A673 (cell line): ENCODE data around the gene RGS13. TPM values are rescaled to one million over a fixed set of nuclear protein-coding genes. Genes with fewer than 3 reads are reported as not detected.

Experiments
- BruUV-seq: library from RNA; stranded (reverse); fragments of 400-500 nt; replicated peaks from 2 replicates; lab custom pipeline; 2021; lab: Mats Ljungman, UMichigan
- CTCF ChIA-PET: fragments of 300-600 bp; sonication (Branson Sonifier 250); formaldehyde crosslinking; loops from one replicate; lab custom pipeline; 2022; ENCODE audit warnings: antibody characterized with exemption; lab: Charles Lee
- POLR2A ChIA-PET: fragments of 300-600 bp; sonication (Branson Sonifier 250); formaldehyde crosslinking; loops from one replicate; lab custom pipeline; 2022; ENCODE audit warnings: antibody characterized with exemption; ENCODE audit not compliant: low non-redundant PET; lab: Charles Lee
- DNase-seq: peaks from one replicate; pipeline ENCODE4 v3.0.0-alpha.2; 2015; ENCODE audit warnings: low spot score
- H3K27ac ChIP-seq: fragments of 200-600 bp; sonication (generic); 2 replicates; pipeline ENCODE4 v1.5.1; 2016; ENCODE audit warnings: mixed run types, low read depth, mild to moderate bottlenecking, mixed read lengths, antibody characterized with exemption, low read length; ENCODE audit not compliant: poor library complexity, severe bottlenecking
- H3K27me3 ChIP-seq: fragments of 200-600 bp; sonication (generic); replicated peaks from 2 replicates; pipeline ENCODE4 v1.6.1; 2017; ENCODE audit warnings: mixed run types, low read depth, mild to moderate bottlenecking, mixed read lengths, antibody characterized with exemption, low read length; ENCODE audit not compliant: insufficient read depth, poor library complexity
- H3K36me3 ChIP-seq: fragments of 200-600 bp; sonication (generic); 2 replicates; pipeline ENCODE4 v1.6.1; 2016; ENCODE audit warnings: mixed run types, mild to moderate bottlenecking, mixed read lengths, antibody characterized with exemption, low read length; ENCODE audit not compliant: insufficient read depth, poor library complexity, severe bottlenecking
- H3K4me1 ChIP-seq: fragments of 200-600 bp; sonication (generic); 2 replicates; pipeline ENCODE4 v1.6.1; 2017; ENCODE audit warnings: mixed run types, mild to moderate bottlenecking, mixed read lengths, antibody characterized with exemption, low read length; ENCODE audit not compliant: insufficient read depth, poor library complexity, severe bottlenecking
- H3K4me3 ChIP-seq: fragments of 200-600 bp; sonication (generic); 2 replicates; pipeline ENCODE4 v1.5.1; 2016; ENCODE audit warnings: low read depth, mixed run types, mild to moderate bottlenecking, mixed read lengths, low read length; ENCODE audit not compliant: poor library complexity, severe bottlenecking
- H3K9me3 ChIP-seq: fragments of 200-600 bp; sonication (generic); 2 replicates; pipeline ENCODE4 v1.6.1; 2016; ENCODE audit warnings: mixed run types, low read depth, mild to moderate bottlenecking, mixed read lengths, antibody characterized with exemption, low read length; ENCODE audit not compliant: poor library complexity, severe bottlenecking
- CTCF ChIP-seq: fragments of 300-800, 200-600 bp; sonication (generic); conservative IDR thresholded peaks from 2 replicates; pipeline ENCODE4 v1.5.1; 2017; ENCODE audit warnings: low read depth, mild to moderate bottlenecking, antibody characterized with exemption, low read length, moderate library complexity, mixed read lengths
- EZH2 ChIP-seq: fragments of 200-600 bp; sonication (generic); IDR thresholded peaks from 2 replicates; pipeline ENCODE4 v1.6.1; 2017; ENCODE audit warnings: borderline replicate concordance, low read depth, mild to moderate bottlenecking, mixed read lengths, antibody characterized with exemption, low read length; ENCODE audit not compliant: poor library complexity, severe bottlenecking
- intact Hi-C: fragments of 100-400 bp; cut with micrococcal nuclease; formaldehyde crosslinking; loops from one replicate; pipeline ENCODE4 v1.10.0; 2022; ENCODE audit not compliant: unreplicated experiment
- total RNA-seq: library from RNA; stranded (reverse); gene quantifications from 2 replicates; pipeline ENCODE4 v1.2.3, GENCODE V29; 2021

Gene RGS13
- total RNA-seq, 1 experiment from 2014 or later: not detected

- H3K36me3 ChIP-seq: no peaks in the 10 kb centered on the region
- no peak overlapping the region for H3K27ac ChIP-seq
- intact Hi-C loops: loop anchor here (1.0 to 5.0 kb wide), 2 partner anchors 132 to 408 kb away; no protein-coding TSS in a partner anchor
- peaks cover 34% of the 10 kb centered on the region for H3K4me1 ChIP-seq
- ChIA-PET CTCF (no interaction called here), POLR2A (no interaction called here)
- H3K9me3 ChIP-seq: no peaks in the 10 kb centered on the region
- H3K4me3 ChIP-seq: no peak overlapping the region
- no TSS peak for BruUV-seq
- DNase-seq: no peak
- TF ChIP-seq CTCF (no peak), EZH2 (no peak)
- no peaks in the 10 kb centered on the region for H3K27me3 ChIP-seq
These were observed 26.6 kb upstream of the RGS13 start for GRCh38 chr1:192609110-192610079.

GRCh38 chr1:192610112-192610889, 25.6 kb upstream of the RGS13 start:
- TF ChIP-seq EZH2: no peak
- peak; percentile 70; the same call in 1 of the 2 replicates for TF ChIP-seq CTCF
- Histone ChIP-seq H3K36me3 (no peaks in the 10 kb centered on the region), H3K27me3 (peaks cover 5% of the 10 kb centered on the region), H3K9me3 (no peaks in the 10 kb centered on the region), H3K27ac (no peak overlapping the region), H3K4me3 (no peak overlapping the region), H3K4me1 (peaks cover 34% of the 10 kb centered on the region)
- BruUV-seq: no TSS peak
- intact Hi-C loops: loop anchor here (1.0 to 5.0 kb wide), 2 partner anchors 133 to 407 kb away; no protein-coding TSS in a partner anchor
- peak; percentile 66 for DNase-seq
- CTCF ChIA-PET: interaction anchor here (0.9 to 1.1 kb wide), 2 partner anchors 133 to 134 kb away, joined by 3 to 5 read pairs; no protein-coding TSS in a partner anchor
- POLR2A ChIA-PET: no interaction called here

GRCh38 chr1:192615055-192615454, 20.9 kb upstream of the RGS13 start:
- POLR2A ChIA-PET: no interaction called here
- BruUV-seq: no TSS peak
- H3K27ac ChIP-seq: no peak overlapping the region
- no peak for DNase-seq
- CTCF ChIA-PET: no interaction called here
- H3K4me3 ChIP-seq: no peak overlapping the region
- H3K27me3 ChIP-seq: peaks cover 42% of the 10 kb centered on the region
- TF ChIP-seq CTCF: no peak
- TF ChIP-seq EZH2: no peak
- no peaks in the 10 kb centered on the region for H3K9me3 ChIP-seq
- intact Hi-C loops: loop anchor here (5.0 kb wide), 1 partner anchor 192 kb away; the partner anchor contains the start of gene RGS2
- no peaks in the 10 kb centered on the region for H3K36me3 ChIP-seq
- peaks cover 21% of the 10 kb centered on the region for H3K4me1 ChIP-seq
